HepG2 (cell line): Measurements from ENCODE around the gene HDHD3. TPM values are rescaled to one million over a fixed set of nuclear protein-coding genes. Genes with fewer than 3 reads are reported as not detected.

ENCODE experiments used
- ATAC-seq: fragments of 200-7000 bp; cut with Tn5 transposase; 3 replicates; pipeline ENCODE4 v1.9.1; 2020; ENCODE audit warnings: mild to moderate bottlenecking, moderate library complexity
- BruUV-seq: library from RNA; stranded (reverse); fragments of 400-500 nt; replicated peaks from 2 replicates; lab custom pipeline; 2021; lab: Mats Ljungman, UMichigan
- CTCF ChIA-PET: fragments of 300-600 bp; formaldehyde crosslinking; extraction: SDS; loops from one replicate; lab custom pipeline; 2021; ENCODE audit warnings: low total read pairs, inconsistent platforms, low intra/inter-chr PET ratio; lab: Yijun Ruan, JAX
- POLR2A ChIA-PET: fragments of 350-600 bp; sonication (Branson Sonifier 250); formaldehyde crosslinking; loops from one replicate; lab custom pipeline; 2020; ENCODE audit warnings: antibody characterized with exemption, inconsistent platforms; lab: Yijun Ruan, JAX
- DNase-seq: peaks from one replicate; pipeline ENCODE4 v3.0.0-alpha.2; 2015; ENCODE audit warnings: low spot score
- FAIRE-seq: peaks from 3 replicates; lab custom pipeline; 2011; peaks lifted over from hg19 to GRCh38; lab: Jason Lieb, UNC
- H2AFZ ChIP-seq: one replicate; pipeline ENCODE4 v1.6.1; 2011; ENCODE audit warnings: low read length, inconsistent platforms
- H3K27ac ChIP-seq: fragments of 300-600 bp; 3 replicates; pipeline ENCODE4 v1.8.0; 2011; ENCODE audit warnings: mixed run types, mild to moderate bottlenecking, mixed read lengths, low read length, inconsistent platforms; ENCODE audit not compliant: insufficient read depth; ENCODE audit errors: extremely low read length
- H3K27me3 ChIP-seq, 2 experiments: fragments of 200-600 bp in 1 of 2; 2 replicates in 1 of 2; 3 replicates in 1 of 2; pipeline versions ENCODE4 v1.6.0 to v1.8.0; 2011; ENCODE audit warnings: low read length in 2 of 2, mild to moderate bottlenecking in 2 of 2, moderate library complexity in 2 of 2, inconsistent platforms in 1 of 2; ENCODE audit not compliant: insufficient read depth in 2 of 2, control insufficient read depth in 1 of 2
- H3K36me3 ChIP-seq, 2 experiments: fragments of 200-600 bp in 1 of 2; replicated peaks in 1 of 2; 2 replicates in 1 of 2; 3 replicates in 1 of 2; pipeline versions ENCODE4 v1.5.1 to v1.8.0; 2011; ENCODE audit warnings: low read length in 2 of 2, inconsistent platforms in 1 of 2; ENCODE audit not compliant: insufficient read depth in 2 of 2, control insufficient read depth in 1 of 2
- H3K4me1 ChIP-seq: 2 replicates; pipeline ENCODE4 v1.5.1; 2012; ENCODE audit warnings: low read length, inconsistent platforms; ENCODE audit not compliant: insufficient read depth
- H3K4me2 ChIP-seq: 2 replicates; pipeline ENCODE4 v1.6.0; 2011; ENCODE audit warnings: low read depth, low read length, inconsistent platforms
- H3K4me3 ChIP-seq, 3 experiments: fragments of 200-600 bp in 1 of 3; sonication (generic), shearing (Covaris generic) in 1 of 3; replicated peaks in 1 of 3; 2 replicates each; pipeline ENCODE4 v1.5.1; 2011 to 2016; ENCODE audit warnings: low read length in 3 of 3, inconsistent platforms in 2 of 3, low read depth in 2 of 3, mild to moderate bottlenecking in 2 of 3, control low read depth in 1 of 3, mixed read lengths in 1 of 3; ENCODE audit not compliant: insufficient read depth in 1 of 3
- H3K79me2 ChIP-seq: one replicate; pipeline ENCODE4 v1.6.1; 2011; ENCODE audit warnings: low read length, inconsistent platforms; ENCODE audit not compliant: insufficient read depth
- H3K9ac ChIP-seq: 2 replicates; pipeline ENCODE4 v1.6.0; 2011; ENCODE audit warnings: mild to moderate bottlenecking, low read depth, low read length, inconsistent platforms; ENCODE audit not compliant: insufficient read depth
- H3K9me3 ChIP-seq: 2 replicates; pipeline ENCODE4 v1.5.1; 2012; ENCODE audit warnings: mild to moderate bottlenecking, low read length
- H4K20me1 ChIP-seq: 2 replicates; pipeline ENCODE4 v1.6.0; 2011; ENCODE audit warnings: inconsistent platforms, mild to moderate bottlenecking, low read length, moderate library complexity; ENCODE audit not compliant: insufficient read depth
- ATRX ChIP-seq: sonication (generic); formaldehyde crosslinking; IDR thresholded peaks from 2 replicates; pipeline ENCODE4 v1.4.0; 2020; ENCODE audit warnings: missing genetic modification reagents, borderline replicate concordance
- HIC2 ChIP-seq: sonication (generic); formaldehyde crosslinking; IDR thresholded peaks from 2 replicates; pipeline ENCODE4 v1.9.0; 2022; ENCODE audit warnings: low read depth, missing genetic modification reagents
- PHF8 ChIP-seq: sonication (generic); formaldehyde crosslinking; IDR thresholded peaks from 2 replicates; pipeline ENCODE4 v1.5.0; 2020; ENCODE audit warnings: missing genetic modification reagents
- POLR2G ChIP-seq: fragments of 200-400 bp; formaldehyde crosslinking; IDR thresholded peaks from 2 replicates; pipeline ENCODE4 v1.6.1; 2018; ENCODE audit warnings: mild to moderate bottlenecking, low read depth, low read length, moderate library complexity
- ZNF275 ChIP-seq: sonication (generic); formaldehyde crosslinking; IDR thresholded peaks from 2 replicates; pipeline ENCODE4 v1.8.0; 2022; ENCODE audit warnings: missing genetic modification reagents, mild to moderate bottlenecking, inconsistent platforms, borderline replicate concordance
- ZNF552 ChIP-seq: sonication (generic); formaldehyde crosslinking; IDR thresholded peaks from 2 replicates; pipeline ENCODE4 v1.9.0; 2022; ENCODE audit warnings: missing genetic modification reagents, mild to moderate bottlenecking, borderline replicate concordance
- WGBS: methylation state at CpG from one replicate; pipeline ENCODE4 v1.1.6; 2017; ENCODE audit warnings: low lambda C conversion rate; 5-methylcytosine and 5-hydroxymethylcytosine counted together
- in situ Hi-C: cut with HindIII; loops from 2 replicates; pipeline ENCODE4 v1.10.0; 2017; ENCODE audit warnings: low pct_unique_long_range_greater_than_20kb; ENCODE audit not compliant: extremely low pct_ligation_motif_present
- intact Hi-C: fragments of 100-400 bp; cut with micrococcal nuclease; formaldehyde crosslinking; loops from one replicate; pipeline ENCODE4 v1.10.0; 2022; ENCODE audit not compliant: unreplicated experiment
- polyA plus RNA-seq, 8 experiments: library from polyadenylated mRNA; depleted of rRNA in 3 of 8; stranded (reverse) in 7 of 8; unstranded in 1 of 8; fragments of >200 nt; fragmentation: Illumina TruSeq in 4 of 8; extraction: Trizol in 4 of 8; gene quantifications; 2 replicates each; pipeline versions ENCODE4 v1.2.1 to v1.2.3, GENCODE V29; 2011 to 2016; ENCODE audit warnings: low read depth in 4 of 8, missing spikeins in 1 of 8, mixed read lengths in 1 of 8; ENCODE audit not compliant: insufficient read depth in 1 of 8
- total RNA-seq, 5 experiments: library from RNA; depleted of rRNA; stranded (reverse); fragments of >200 nt; fragmentation: Illumina TruSeq; extraction: Trizol; gene quantifications; 2 replicates each; pipeline ENCODE4 v1.2.3, GENCODE V29; 2016; ENCODE audit warnings: low read depth in 1 of 5

The HDHD3 gene
- total and polyA plus RNA-seq, 2 of the 13 experiments (the other 11 are each of a cell fraction or from before 2014, with no cell fraction given), result 23.1 to 38.5 TPM

- no peak overlapping the region for H3K4me3 ChIP-seq
- POLR2A ChIA-PET, result interaction anchor here (3.0 kb wide), 1 partner anchor 12 kb away, joined by 16 read pairs; the partner anchor contains the start of gene HDHD3
- intact Hi-C loops, result no loop called here
- CTCF ChIA-PET, result no interaction called here
- no peaks in the 10 kb centered on the region for H3K36me3 ChIP-seq
- peaks cover 55% of the 10 kb centered on the region for H3K4me1 ChIP-seq
- no peak overlapping the region for H3K27ac ChIP-seq
- H3K79me2 ChIP-seq, result no peaks in the 10 kb centered on the region
- no TSS peak for BruUV-seq
- DNase-seq, result no peak
- FAIRE-seq, result no peak
- H3K4me2 ChIP-seq, result no peak overlapping the region
- no peak overlapping the region for H2AFZ ChIP-seq
- TF ChIP-seq ZNF552 (CRISPR knock-in tag), result no peak
- no peak for TF ChIP-seq PHF8 (CRISPR knock-in tag)
- no peak for TF ChIP-seq ATRX (CRISPR knock-in tag)
- no peak for TF ChIP-seq HIC2
- TF ChIP-seq ZNF275 (CRISPR knock-in tag), result no peak
- TF ChIP-seq POLR2G, result no peak
- H3K9me3 ChIP-seq, result no peaks in the 10 kb centered on the region
- no peak for ATAC-seq
- H3K9ac ChIP-seq, result no peak overlapping the region
- peaks cover 0 to 6% of the 10 kb centered on the region in 2 experiments; a peak in 1 of 5 replicates for H3K27me3 ChIP-seq
- 46% methylated on average over 1 of the region's 1 CpG for WGBS
- no peaks in the 10 kb centered on the region for H4K20me1 ChIP-seq
- in situ Hi-C loops, result no loop called here
These were observed 11.8 kb downstream of the HDHD3 start for GRCh38 chr9:113364951-113365350.
